Hypothalamus (tissue), 51 donors: ENCODE results near the gene ALK.

Source experiments
- DNase-seq, 51 donors: peaks; one replicate each; lab custom pipeline; 2025; lab: John Stamatoyannopoulos, UW

Gene ALK

DNA sequence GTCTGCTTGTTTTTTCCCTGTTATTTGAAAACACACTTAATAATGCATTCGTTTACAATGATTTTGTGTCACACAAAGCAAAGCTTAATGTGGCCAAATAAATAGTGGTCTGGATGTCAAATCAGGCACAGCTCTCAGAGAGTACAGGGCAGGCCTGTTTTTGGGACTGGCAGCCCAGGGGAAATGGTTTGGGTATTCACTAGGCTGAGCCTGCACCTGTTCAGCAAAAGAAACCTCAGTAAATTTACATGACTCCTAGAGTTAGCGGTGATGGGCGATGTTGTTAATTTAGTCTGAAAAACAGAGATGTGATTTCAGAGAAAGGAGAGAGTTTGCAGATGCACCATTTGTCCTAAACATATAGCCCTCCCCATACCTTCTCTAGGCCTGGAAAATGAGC, 197.1 kb downstream of the ALK start:
- DNase-seq: no peak

- DNase-seq: no peak
These were observed 198.0 kb downstream of the ALK start for GRCh38 chr2:29723255-29724001.

DNA sequence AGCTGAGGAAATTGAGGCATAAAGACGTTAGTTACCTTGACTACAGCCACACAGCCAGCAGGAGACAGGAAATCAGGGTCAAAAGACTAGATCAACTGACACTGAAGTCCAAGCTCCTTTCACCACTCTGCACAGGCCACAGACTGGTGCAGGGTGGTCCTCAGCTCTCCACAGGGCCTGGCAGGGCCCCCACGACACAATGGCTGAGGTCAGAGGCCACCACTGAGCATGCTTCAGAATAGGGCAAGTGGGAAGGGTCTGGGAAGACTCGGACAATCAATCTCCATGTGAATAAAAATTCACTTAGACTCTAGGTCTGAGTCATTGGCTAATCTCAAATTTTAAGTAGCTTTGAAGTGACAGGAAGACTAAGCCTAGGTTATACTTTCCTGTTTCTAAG, 201.7 kb downstream of the ALK start:
- no peak for DNase-seq

- peak in 2 of 51 donors; percentile 4 to 10 for DNase-seq
These were observed 203.2 kb downstream of the ALK start for GRCh38 chr2:29718076-29718686.

DNA sequence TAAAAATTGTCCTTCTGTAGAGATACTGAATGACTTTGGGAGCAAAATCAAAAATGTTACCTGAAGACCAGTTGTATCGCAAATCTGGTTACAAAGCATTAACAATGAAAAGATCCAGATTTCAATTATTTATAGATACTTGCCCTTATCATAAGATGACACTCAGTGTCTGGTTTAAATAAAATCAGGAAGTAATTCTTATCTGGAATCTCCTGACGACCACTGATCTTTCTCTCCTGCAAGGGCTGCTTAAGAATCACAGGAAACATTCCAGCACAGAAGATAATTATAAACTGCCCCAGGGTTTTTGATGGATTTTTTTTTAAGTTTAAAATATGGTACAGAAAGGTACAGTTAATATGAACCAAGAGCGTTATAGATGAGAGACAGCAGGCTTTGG, 205.7 kb downstream of the ALK start:
- no peak for DNase-seq

DNA sequence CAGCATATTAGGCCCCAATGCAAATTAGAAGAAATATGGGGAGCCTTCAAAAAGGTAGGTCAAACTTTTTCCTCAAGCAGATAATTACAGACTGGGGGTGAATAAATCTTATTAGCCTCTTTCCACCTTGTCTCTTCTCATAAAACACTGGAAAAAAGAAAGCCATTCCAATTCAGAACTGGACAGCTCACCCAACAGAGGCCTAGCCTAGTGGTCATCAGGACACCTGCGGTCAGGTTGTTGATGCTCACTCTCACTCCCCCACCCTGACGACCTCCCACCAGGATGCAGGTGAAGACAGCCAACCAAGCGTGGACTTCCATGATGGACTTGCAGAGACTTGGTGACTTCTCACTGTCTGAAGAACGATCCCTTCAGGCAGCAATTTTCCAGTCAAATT, 207.1 kb downstream of the ALK start:
- no peak for DNase-seq

DNA sequence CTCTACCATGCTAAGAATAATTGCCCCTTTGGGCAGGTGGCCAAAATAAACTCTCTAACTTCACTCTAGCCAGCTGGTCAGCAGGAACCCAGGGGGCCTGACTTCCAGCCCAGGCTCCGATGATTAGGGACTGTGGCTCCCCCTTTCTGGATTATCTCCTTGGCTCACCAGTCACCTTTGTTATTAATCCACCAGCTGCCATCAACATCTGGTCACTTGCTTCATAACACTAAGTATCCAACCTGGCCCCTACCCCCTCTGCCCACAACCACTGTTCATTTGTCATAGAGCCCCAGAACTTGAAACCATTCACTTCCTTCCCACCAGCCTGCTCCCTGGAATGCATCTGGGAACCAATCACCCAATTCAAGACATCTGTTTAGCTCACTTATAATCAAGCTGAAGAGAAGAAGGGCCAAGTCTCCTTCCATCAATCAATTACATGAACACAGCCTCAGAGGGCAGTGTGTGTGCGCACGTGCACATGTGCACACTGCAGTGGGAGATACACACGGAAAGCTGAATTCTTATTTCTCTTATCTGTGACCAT, 215.1 kb downstream of the ALK start:
- DNase-seq: no peak

DNA sequence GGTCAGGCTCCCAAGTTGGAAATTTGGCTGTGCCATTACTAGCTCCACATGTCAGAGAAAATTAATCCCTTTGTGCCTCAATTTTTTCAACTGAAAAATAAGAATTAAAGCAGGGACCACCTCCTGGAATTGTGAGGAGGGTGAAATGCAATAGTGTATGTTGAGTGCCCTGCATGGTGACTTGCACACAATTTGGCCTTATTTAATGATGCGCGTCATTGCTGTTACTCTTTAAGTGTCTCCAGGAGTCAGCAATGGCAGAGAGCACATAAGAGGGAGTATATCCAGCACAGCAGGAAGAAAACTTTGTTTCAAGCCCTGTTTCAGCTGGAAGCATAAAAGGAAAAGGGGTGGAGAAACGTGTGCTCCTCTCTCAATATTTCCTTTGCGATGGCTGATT, 215.8 kb downstream of the ALK start:
- no peak for DNase-seq

DNA sequence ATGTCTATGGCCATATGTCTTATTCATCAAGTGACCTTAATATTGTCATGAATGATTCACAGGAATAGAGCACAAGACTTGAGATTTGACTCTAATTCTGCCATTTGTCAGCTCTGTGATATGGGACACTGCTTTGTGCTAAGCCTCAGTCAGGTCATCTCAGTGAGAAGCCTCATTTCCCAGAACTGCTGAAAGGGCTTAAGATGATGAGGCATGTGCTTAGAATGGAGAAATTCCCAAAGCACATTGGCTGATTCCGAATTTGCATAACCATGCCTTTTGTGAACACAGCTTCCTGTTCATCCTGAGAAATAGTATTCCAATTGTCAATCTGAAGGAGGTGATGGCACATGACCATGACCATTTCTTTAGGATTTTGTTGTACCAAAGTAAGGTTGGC, 218.1 kb downstream of the ALK start:
- no peak for DNase-seq

DNA sequence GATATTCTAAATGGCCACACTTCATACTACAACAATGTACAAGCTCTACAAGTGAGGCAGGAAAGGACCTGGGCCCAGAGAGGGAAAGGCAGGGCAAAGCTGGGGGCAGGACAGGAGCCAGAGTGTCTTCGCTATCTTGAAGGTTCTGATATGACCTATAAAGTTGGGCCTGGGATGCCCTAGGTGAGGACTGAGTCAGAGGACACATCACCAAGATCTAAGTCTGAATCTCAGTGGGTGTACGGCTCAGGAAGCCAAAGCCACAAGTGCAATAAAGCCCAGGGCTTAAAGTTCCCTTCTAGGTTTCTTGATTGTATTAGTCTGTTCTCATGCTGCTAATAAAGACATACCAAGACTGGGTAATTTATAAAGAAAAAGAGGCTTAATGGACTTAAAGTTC, 219.1 kb downstream of the ALK start:
- DNase-seq: no peak

- no peak for DNase-seq
These were observed 220.8 kb downstream of the ALK start for GRCh38 chr2:29700560-29700959.

GRCh38 chr2:29699045-29699444, 222.3 kb downstream of the ALK start:
- DNase-seq: no peak

DNA sequence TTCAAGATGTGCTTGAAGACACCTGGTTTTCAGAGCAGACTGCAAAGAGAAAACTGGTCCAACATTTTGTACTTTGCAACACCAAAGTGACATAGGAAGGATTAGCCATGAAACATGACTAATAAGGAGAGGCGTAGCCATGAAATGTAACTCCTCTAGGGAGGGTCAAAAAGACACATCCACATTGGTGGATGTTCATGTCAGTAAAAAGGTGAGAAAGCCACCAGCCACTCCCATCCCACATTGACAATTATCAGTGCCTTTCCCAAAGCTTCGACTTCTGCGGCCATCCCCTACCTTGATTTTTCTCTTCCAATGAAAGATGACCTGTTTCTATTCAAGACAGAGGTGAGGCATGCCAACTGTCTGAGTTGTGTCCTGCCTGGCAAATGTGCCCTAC, 223.2 kb downstream of the ALK start:
- DNase-seq: no peak

DNA sequence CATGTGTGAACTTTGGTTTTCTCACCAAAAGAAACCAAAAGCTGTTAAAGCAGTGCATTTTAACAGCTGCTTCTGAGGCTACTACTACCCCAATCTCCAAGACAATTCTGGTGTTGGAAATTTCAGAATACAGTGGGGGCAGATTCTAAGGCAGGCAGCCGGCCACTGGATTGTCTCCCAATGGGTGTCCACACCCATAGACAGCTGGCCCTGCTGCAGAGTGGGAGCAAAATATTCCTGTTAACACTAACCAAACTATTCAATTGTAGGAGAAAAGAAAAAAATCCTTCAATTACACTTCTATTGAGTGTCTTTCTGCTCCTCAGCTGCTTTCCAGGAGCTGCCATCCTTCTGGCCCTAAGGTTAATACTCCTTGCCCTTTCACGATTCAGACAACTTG, 223.7 kb downstream of the ALK start:
- DNase-seq: no peak

- no peak for DNase-seq
These were observed 224.2 kb downstream of the ALK start for GRCh38 chr2:29697181-29697580.

DNA sequence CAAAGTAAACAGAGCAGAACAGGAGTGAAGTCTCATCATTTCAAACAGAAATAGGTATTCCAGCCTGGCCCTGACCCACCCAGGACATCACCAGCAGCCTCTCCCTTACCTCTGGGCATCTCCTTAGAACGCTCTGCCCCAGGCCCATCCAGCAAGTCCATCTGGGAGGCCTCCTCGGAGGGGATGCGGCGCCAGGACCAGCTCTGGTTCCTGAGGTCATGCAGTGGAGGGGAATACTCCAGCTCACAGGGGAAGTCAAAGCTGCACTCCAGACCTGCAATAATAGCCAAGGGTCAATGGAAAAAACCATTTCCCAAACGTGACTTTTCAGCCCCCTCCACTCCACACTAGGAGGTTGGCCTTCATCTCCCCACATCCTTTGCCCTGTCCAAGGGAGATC, 226.6 kb downstream of the ALK start:
- DNase-seq: no peak

- DNase-seq: no peak
These were observed 229.9 kb downstream of the ALK start for GRCh38 chr2:29691391-29691950.

GRCh38 chr2:29689666-29690065, 231.7 kb downstream of the ALK start:
- DNase-seq: no peak

- DNase-seq: no peak
These were observed 233.0 kb downstream of the ALK start for GRCh38 chr2:29688429-29688828.

DNA sequence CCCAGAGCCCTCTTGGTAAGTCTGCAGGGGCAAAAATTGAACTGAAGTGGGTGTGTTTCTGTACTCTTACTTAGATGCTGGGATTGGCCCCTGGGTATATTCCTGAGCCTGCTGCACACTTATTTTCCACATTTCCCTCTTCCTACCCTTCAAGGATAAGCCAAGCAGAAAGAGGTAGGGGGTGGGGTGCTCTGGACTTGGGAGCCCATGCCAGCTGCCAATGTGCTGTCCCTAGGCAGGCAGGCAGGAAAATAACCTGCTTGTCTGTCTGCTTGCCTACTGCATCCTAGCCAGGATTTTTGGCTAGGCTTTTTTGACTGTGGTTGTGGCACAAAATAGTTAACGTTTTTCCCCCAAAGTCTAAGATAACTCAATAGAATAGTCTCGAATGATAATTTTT, 234.3 kb downstream of the ALK start:
- DNase-seq: peak in 3 of 51 donors; percentile 0 to 9 (median 1)

DNA sequence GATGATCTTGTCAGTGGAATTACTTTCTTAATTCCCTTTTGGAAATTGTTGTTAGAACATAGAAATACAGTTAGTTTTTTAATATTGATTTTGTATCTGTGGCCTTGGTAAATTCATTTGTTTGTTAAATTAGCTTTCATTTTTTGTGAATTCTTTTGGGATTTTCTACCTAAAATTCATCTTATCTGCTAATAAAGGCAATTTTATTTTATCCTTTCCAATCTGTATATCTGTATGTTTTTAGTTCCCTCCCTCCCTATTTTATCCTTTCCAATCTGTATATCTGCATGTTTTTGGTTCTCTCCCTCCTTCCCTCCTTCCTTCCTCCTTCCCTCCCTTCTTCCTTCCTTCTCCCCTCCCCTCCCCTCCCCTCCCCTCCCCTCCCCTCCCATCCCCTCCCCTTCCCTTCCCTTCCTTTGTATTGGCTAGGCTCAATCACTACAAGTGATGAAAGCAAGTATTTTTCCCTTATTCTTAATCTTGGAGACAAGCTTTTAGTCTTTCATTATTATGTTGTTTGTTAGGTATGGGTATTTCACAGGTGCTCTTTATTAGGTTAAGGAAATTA, 244.4 kb downstream of the ALK start:
- no peak for DNase-seq

DNA sequence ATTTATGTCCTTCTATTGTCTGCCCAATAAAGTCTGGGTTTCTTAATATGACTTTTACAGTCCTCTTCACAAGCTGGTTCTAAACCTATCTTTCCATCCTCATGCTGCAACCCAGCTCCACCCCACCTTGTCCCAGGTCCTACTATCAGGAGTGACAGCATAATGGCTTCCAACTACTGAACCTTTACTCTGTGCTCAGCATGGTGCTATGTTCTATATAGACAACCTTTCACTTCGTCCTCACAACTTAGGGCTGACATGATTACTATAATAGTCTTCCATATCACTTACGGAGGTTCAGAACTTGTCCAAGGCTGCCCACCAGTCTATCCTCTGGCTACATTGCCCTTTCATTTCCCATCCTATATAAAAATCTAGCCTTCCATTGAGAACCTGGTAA, 256.8 kb downstream of the ALK start:
- DNase-seq: no peak
